ENCODE results near the gene SETBP1. TPM values are rescaled to one million over a fixed set of nuclear protein-coding genes. Genes with fewer than 3 reads are reported as not detected.

The SETBP1 gene
- total RNA-seq, 1 donor from 2014 or later, result 12.4 TPM

GRCh38 chr18:44659771-44660170 is 20.9 kb upstream of the SETBP1 start:
- no peak overlapping the region for H3K27ac ChIP-seq (ENCODE audit: low read depth, low read length)
- no peak overlapping the region for H3K9ac ChIP-seq (ENCODE audit: low read length)
- no peaks in the 10 kb centered on the region for H3K27me3 ChIP-seq (ENCODE audit: insufficient read depth, low read length)
- peaks cover 6% of the 10 kb centered on the region for H3K27me3 Mint-ChIP-seq (ENCODE audit: low read depth, unreplicated experiment)
- H3K36me3 Mint-ChIP-seq (ENCODE audit: low read depth, unreplicated experiment), result no peaks in the 10 kb centered on the region
- H2AFZ ChIP-seq (ENCODE audit: low read depth, low read length), result no peak overlapping the region
- H3K36me3 ChIP-seq (ENCODE audit: insufficient read depth, low read length), result no peaks in the 10 kb centered on the region
- H3K9me3 Mint-ChIP-seq (ENCODE audit: unreplicated experiment), result no peaks in the 10 kb centered on the region
- H3K4me1 ChIP-seq (ENCODE audit: insufficient read depth, low read length), result peaks cover 8% of the 10 kb centered on the region
- H3K27ac Mint-ChIP-seq (ENCODE audit: unreplicated experiment), result no peak overlapping the region
- no peak overlapping the region for H3K4me3 ChIP-seq (ENCODE audit: insufficient read depth, low read depth, low read length)
- no peak overlapping the region for H3K4me2 ChIP-seq (ENCODE audit: low read length)
- no peaks in the 10 kb centered on the region for H3K79me2 ChIP-seq (ENCODE audit: insufficient read depth, low read length)
- DNase-seq (ENCODE audit: low read depth) (no peak), FAIRE-seq (no peak)
- no peak overlapping the region for H3K4me3 Mint-ChIP-seq (ENCODE audit: unreplicated experiment)
- H3K9me3 ChIP-seq (ENCODE audit: insufficient read depth, low read depth, low read length), result no peaks in the 10 kb centered on the region
- peaks cover 10% of the 10 kb centered on the region for H3K4me1 Mint-ChIP-seq (ENCODE audit: low read depth, unreplicated experiment)
- H4K20me1 ChIP-seq (ENCODE audit: insufficient read depth, low read length), result no peaks in the 10 kb centered on the region
- TF ChIP-seq CTCF (IDR thresholded peaks at IDR 0.05; ENCODE audit: insufficient read depth, low read depth, low read length) (no peak), EZH2 (IDR thresholded peaks at IDR 0.05; ENCODE audit: insufficient read depth, low read length) (no peak)

GRCh38 chr18:44668270-44668975 is 12.3 kb upstream of the SETBP1 start:
- Histone ChIP-seq H3K79me2 (ENCODE audit: insufficient read depth, low read length) (no peaks in the 10 kb centered on the region), H3K4me3 (ENCODE audit: insufficient read depth, low read depth, low read length) (no peak overlapping the region), H3K9me3 (ENCODE audit: insufficient read depth, low read depth, low read length) (no peaks in the 10 kb centered on the region), H2AFZ (ENCODE audit: low read depth, low read length) (no peak overlapping the region), H3K27me3 (ENCODE audit: insufficient read depth, low read length) (no peaks in the 10 kb centered on the region), H3K36me3 (ENCODE audit: insufficient read depth, low read length) (no peaks in the 10 kb centered on the region), H3K9ac (ENCODE audit: low read length) (no peak overlapping the region), H3K4me1 (ENCODE audit: insufficient read depth, low read length) (no peaks in the 10 kb centered on the region), H4K20me1 (ENCODE audit: insufficient read depth, low read length) (no peaks in the 10 kb centered on the region), H3K4me2 (ENCODE audit: low read length) (no peak overlapping the region), H3K27ac (ENCODE audit: low read depth, low read length) (no peak overlapping the region)
- TF ChIP-seq EZH2 (IDR thresholded peaks at IDR 0.05; ENCODE audit: insufficient read depth, low read length), result no peak
- no peak for TF ChIP-seq CTCF (IDR thresholded peaks at IDR 0.05; ENCODE audit: insufficient read depth, low read depth, low read length)
- no peaks in the 10 kb centered on the region for H3K36me3 Mint-ChIP-seq (ENCODE audit: low read depth, unreplicated experiment)
- peaks cover 2% of the 10 kb centered on the region for H3K27me3 Mint-ChIP-seq (ENCODE audit: low read depth, unreplicated experiment)
- FAIRE-seq (peak; percentile 13), DNase-seq (ENCODE audit: low read depth) (no peak)
- H3K27ac Mint-ChIP-seq (ENCODE audit: unreplicated experiment), result no peak overlapping the region
- H3K4me3 Mint-ChIP-seq (ENCODE audit: unreplicated experiment), result no peak overlapping the region
- H3K9me3 Mint-ChIP-seq (ENCODE audit: unreplicated experiment), result no peaks in the 10 kb centered on the region
- H3K4me1 Mint-ChIP-seq (ENCODE audit: low read depth, unreplicated experiment), result no peaks in the 10 kb centered on the region

DNA sequence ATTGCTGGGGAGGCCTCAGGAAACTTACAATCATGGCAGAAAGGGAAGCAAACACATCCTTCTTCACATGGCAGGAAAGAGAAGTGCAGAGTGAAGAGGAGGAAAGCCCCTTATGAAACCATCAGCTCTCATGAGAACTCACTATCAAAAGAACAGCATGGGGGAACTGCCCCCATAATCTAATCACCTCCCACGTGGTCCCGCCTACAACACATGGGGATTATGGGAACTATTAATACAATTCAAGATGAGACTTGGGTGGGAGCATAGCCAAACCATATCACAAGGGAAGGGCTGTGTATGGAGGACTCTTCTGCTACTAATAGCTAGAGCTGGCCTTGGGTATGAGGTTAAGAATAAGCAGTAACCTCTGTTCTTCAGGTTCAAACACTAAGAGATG is 8.8 kb upstream of the SETBP1 start:
- Histone ChIP-seq H2AFZ (ENCODE audit: low read depth, low read length) (no peak overlapping the region), H3K9me3 (ENCODE audit: insufficient read depth, low read depth, low read length) (no peaks in the 10 kb centered on the region), H3K27ac (ENCODE audit: low read depth, low read length) (no peak overlapping the region), H3K36me3 (ENCODE audit: insufficient read depth, low read length) (no peaks in the 10 kb centered on the region), H3K4me3 (ENCODE audit: insufficient read depth, low read depth, low read length) (no peak overlapping the region), H3K27me3 (ENCODE audit: insufficient read depth, low read length) (no peaks in the 10 kb centered on the region), H3K4me2 (ENCODE audit: low read length) (no peak overlapping the region), H3K9ac (ENCODE audit: low read length) (no peak overlapping the region), H3K4me1 (ENCODE audit: insufficient read depth, low read length) (no peaks in the 10 kb centered on the region), H4K20me1 (ENCODE audit: insufficient read depth, low read length) (no peaks in the 10 kb centered on the region), H3K79me2 (ENCODE audit: insufficient read depth, low read length) (no peaks in the 10 kb centered on the region)
- Mint-ChIP-seq H3K4me3 (ENCODE audit: unreplicated experiment) (peak overlapping the region; percentile 30), H3K9me3 (ENCODE audit: unreplicated experiment) (no peaks in the 10 kb centered on the region), H3K4me1 (ENCODE audit: low read depth, unreplicated experiment) (no peaks in the 10 kb centered on the region), H3K27ac (ENCODE audit: unreplicated experiment) (no peak overlapping the region), H3K27me3 (ENCODE audit: low read depth, unreplicated experiment) (peaks cover 2% of the 10 kb centered on the region), H3K36me3 (ENCODE audit: low read depth, unreplicated experiment) (no peaks in the 10 kb centered on the region)
- DNase-seq (ENCODE audit: low read depth) (no peak), FAIRE-seq (no peak)
- TF ChIP-seq EZH2 (IDR thresholded peaks at IDR 0.05; ENCODE audit: insufficient read depth, low read length) (no peak), CTCF (IDR thresholded peaks at IDR 0.05; ENCODE audit: insufficient read depth, low read depth, low read length) (no peak)

Measured in astrocyte (in vitro differentiated cells and primary cell).